Osteoblast (primary cell): ENCODE data around the gene ADAT1. TPM values are rescaled to one million over a fixed set of nuclear protein-coding genes. Genes with fewer than 3 reads are reported as not detected.

Experiments used
- DNase-seq: peaks from one replicate; pipeline ENCODE4 v3.0.0; 2011; ENCODE audit warnings: low spot score, mixed read lengths; ENCODE audit not compliant: insufficient read length; ENCODE audit errors: missing footprints
- H2AFZ ChIP-seq: 2 replicates; pipeline ENCODE4 v1.6.0; 2011; ENCODE audit warnings: mild to moderate bottlenecking, low read length
- H3K27ac ChIP-seq: 2 replicates; pipeline ENCODE4 v1.5.1; 2011; ENCODE audit warnings: mild to moderate bottlenecking, low read depth, low read length, moderate library complexity
- H3K27me3 ChIP-seq: 2 replicates; pipeline ENCODE4 v1.6.0; 2012; ENCODE audit warnings: mild to moderate bottlenecking, control low read depth, inconsistent platforms, low read length, moderate library complexity; ENCODE audit not compliant: insufficient read depth
- H3K36me3 ChIP-seq: 2 replicates; pipeline ENCODE4 v1.5.1; 2011; ENCODE audit warnings: mild to moderate bottlenecking, low read length, control low read depth, moderate library complexity; ENCODE audit not compliant: insufficient read depth
- H3K4me1 ChIP-seq: 2 replicates; pipeline ENCODE4 v1.5.1; 2011; ENCODE audit warnings: mild to moderate bottlenecking, low read length, control low read depth, moderate library complexity; ENCODE audit not compliant: insufficient read depth
- H3K4me2 ChIP-seq: 2 replicates; pipeline ENCODE4 v1.6.0; 2011; ENCODE audit warnings: mild to moderate bottlenecking, low read length; ENCODE audit not compliant: insufficient read depth
- H3K4me3 ChIP-seq: fragments of 200-600 bp; sonication (generic); 3 replicates; pipeline ENCODE4 v1.5.1; 2012; ENCODE audit warnings: mild to moderate bottlenecking, low read length, inconsistent platforms; ENCODE audit not compliant: insufficient read depth
- H3K79me2 ChIP-seq: 2 replicates; pipeline ENCODE4 v1.6.0; 2012; ENCODE audit warnings: mild to moderate bottlenecking, low read length, control low read depth, inconsistent platforms; ENCODE audit not compliant: insufficient read depth
- H3K9me3 ChIP-seq: 2 replicates; pipeline ENCODE4 v1.5.1; 2011; ENCODE audit warnings: low read depth, low read length, control low read depth
- H4K20me1 ChIP-seq: 2 replicates; pipeline ENCODE4 v1.6.0; 2012; ENCODE audit warnings: mild to moderate bottlenecking, low read length, control low read depth; ENCODE audit not compliant: insufficient read depth
- total RNA-seq: library from RNA; depleted of rRNA; stranded (reverse); fragments of >200 nt; gene quantifications from 2 replicates; pipeline ENCODE4 v1.2.3, GENCODE V29; 2012
- TF ChIP-seq, protein P1 (sequence below): IDR thresholded peaks from 2 replicates; pipeline ENCODE4 v1.5.1; 2011; ENCODE audit warnings: mild to moderate bottlenecking, low read depth, low read length, moderate library complexity; ENCODE audit errors: extremely low read depth

ADAT1 gene
- total RNA-seq, 1 donor, result 46.0 TPM

DNA sequence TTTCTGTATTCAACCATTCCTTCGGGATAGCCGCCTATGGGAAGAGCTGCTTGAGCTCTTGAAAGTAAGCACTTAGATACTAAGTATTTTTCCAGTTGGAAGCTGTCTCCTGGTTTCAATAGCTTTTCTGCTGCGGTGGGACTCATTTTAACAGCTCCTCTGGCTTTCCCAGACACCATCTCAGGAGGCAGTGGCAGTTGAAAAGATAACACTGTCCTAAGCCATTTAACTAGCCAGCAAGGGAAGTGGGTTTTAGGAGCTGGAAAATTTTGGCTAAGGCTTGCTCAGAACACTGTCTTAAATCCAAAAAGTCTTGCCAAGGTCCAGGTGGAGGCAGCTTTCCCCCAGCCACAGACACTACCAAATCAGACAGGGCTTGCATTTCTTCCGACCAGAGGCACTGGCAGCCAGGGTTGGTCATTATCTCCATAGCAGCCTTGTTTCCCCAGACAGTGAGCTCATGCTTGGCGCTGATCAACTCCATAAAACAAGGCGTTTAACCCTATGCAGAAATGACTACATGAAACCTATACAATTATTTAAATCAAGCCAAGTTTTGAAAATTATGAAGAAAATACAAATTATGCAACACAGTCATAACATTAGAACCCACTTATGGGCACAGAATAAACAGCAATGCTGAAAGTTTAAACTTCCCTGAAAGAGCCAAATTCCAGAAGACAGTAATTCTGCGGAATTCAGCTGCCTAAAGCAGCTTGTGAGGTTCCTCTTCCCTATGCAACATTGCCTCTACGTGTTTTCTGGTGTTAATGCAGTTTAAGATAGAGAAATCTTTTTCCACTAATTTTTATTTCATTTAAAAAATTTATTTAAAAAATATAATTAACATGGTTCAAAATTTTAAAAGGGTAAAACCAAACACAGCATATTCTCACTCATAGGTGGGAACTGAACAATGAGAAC is 31.9 kb downstream of the ADAT1 start:
- Histone ChIP-seq H3K4me2 (peak overlapping the region; percentile 72), H3K36me3 (no peaks in the 10 kb centered on the region), H3K4me1 (peaks cover 29% of the 10 kb centered on the region), H3K4me3 (peak overlapping the region; percentile 3), H3K27me3 (no peaks in the 10 kb centered on the region), H4K20me1 (no peaks in the 10 kb centered on the region), H3K79me2 (no peaks in the 10 kb centered on the region), H3K27ac (peak overlapping the region; percentile 93), H3K9me3 (no peaks in the 10 kb centered on the region), H2AFZ (peak overlapping the region; percentile 6)
- DNase-seq, result peak; percentile 88
- TF ChIP-seq, protein P1, sequence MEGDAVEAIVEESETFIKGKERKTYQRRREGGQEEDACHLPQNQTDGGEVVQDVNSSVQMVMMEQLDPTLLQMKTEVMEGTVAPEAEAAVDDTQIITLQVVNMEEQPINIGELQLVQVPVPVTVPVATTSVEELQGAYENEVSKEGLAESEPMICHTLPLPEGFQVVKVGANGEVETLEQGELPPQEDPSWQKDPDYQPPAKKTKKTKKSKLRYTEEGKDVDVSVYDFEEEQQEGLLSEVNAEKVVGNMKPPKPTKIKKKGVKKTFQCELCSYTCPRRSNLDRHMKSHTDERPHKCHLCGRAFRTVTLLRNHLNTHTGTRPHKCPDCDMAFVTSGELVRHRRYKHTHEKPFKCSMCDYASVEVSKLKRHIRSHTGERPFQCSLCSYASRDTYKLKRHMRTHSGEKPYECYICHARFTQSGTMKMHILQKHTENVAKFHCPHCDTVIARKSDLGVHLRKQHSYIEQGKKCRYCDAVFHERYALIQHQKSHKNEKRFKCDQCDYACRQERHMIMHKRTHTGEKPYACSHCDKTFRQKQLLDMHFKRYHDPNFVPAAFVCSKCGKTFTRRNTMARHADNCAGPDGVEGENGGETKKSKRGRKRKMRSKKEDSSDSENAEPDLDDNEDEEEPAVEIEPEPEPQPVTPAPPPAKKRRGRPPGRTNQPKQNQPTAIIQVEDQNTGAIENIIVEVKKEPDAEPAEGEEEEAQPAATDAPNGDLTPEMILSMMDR, result peak; percentile 47

DNA sequence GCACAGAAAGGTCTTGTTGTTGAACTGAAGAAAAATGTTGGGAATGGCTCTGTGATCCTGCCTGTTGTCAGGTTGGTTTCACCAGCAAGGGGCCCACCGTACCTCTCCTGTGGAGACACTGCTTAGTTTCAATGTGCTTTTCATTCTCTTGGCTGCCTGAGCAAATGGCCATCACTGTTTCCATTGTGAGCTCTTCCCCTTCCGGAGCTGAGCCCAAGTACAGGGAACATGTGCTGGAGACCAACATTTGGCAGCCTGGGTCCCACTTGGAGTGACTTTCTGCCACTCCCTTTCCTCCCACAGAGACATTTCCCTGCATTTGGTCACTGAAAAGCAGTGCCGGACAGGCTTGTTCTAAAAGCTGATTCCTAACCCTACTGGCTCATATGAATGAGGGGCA is 33.8 kb downstream of the ADAT1 start:
- Histone ChIP-seq H3K27ac (no peak overlapping the region), H4K20me1 (no peaks in the 10 kb centered on the region), H3K4me1 (peaks cover 28% of the 10 kb centered on the region), H3K36me3 (no peaks in the 10 kb centered on the region), H3K9me3 (no peaks in the 10 kb centered on the region), H2AFZ (no peak overlapping the region), H3K79me2 (no peaks in the 10 kb centered on the region), H3K27me3 (no peaks in the 10 kb centered on the region), H3K4me3 (no peak overlapping the region), H3K4me2 (no peak overlapping the region)
- DNase-seq, result no peak
- TF ChIP-seq, protein P1, result no peak

DNA sequence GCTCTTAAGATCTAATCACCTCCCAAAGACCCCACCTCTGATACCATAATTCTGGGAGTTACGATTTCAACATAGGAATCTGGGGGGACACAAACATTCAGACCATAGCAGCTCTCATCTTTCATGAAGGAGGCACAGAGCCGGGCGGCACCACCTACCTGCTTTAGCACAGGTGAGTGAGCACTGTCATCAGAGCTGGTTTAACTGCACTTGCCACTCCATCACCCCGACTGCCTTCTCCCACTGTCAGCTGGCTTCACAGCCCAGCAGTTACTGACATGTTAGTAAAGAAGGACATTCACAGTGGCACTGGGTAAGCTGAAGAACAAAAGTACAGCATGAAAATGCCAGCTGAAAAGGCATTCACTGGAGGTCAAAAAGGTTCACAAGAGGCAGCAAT is 34.4 kb downstream of the ADAT1 start:
- Histone ChIP-seq H3K4me2 (no peak overlapping the region), H4K20me1 (no peaks in the 10 kb centered on the region), H3K27me3 (no peaks in the 10 kb centered on the region), H3K79me2 (no peaks in the 10 kb centered on the region), H3K9me3 (no peaks in the 10 kb centered on the region), H3K36me3 (no peaks in the 10 kb centered on the region), H3K4me1 (peaks cover 22% of the 10 kb centered on the region), H3K27ac (no peak overlapping the region), H3K4me3 (no peak overlapping the region), H2AFZ (no peak overlapping the region)
- TF ChIP-seq, protein P1, result no peak
- peak; percentile 23 for DNase-seq

DNA sequence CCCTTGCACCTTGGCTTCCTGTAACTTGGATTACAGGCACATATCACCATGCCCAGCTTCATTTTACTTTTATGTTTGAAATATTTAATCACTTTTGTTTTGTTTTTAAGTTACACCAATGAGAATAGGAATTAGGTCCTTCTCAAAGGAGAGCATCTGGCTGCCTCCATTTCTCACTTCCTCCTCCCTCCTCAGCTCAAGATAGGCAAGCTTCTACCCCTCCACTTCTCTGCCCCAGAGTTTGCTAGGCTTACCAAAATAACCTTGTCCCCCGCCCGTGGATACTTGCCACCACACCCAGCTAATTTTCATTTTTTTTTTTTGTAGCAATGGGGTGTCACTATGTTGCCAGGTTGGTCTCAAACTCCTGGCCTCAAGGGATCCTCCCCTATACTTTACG is 39.0 kb downstream of the ADAT1 start:
- TF ChIP-seq, protein P1, result no peak
- Histone ChIP-seq H3K79me2 (no peaks in the 10 kb centered on the region), H3K4me1 (no peaks in the 10 kb centered on the region), H4K20me1 (no peaks in the 10 kb centered on the region), H3K4me3 (no peak overlapping the region), H3K36me3 (peaks cover 3% of the 10 kb centered on the region), H3K27ac (no peak overlapping the region), H3K27me3 (no peaks in the 10 kb centered on the region), H2AFZ (no peak overlapping the region), H3K9me3 (no peaks in the 10 kb centered on the region), H3K4me2 (no peak overlapping the region)
- no peak for DNase-seq
